Activated T-cell treated with anti-CD3 and anti-CD28 coated beads, Interleukin-2, amount 50 U/mL, for 48 hours (primary cell): Measurements from ENCODE around the gene LDLRAD4.

Experiments
- DNase-seq, 2 experiments: peaks; one replicate each; pipeline ENCODE4 v3.0.0-alpha.2; 2020

LDLRAD4 gene

DNA sequence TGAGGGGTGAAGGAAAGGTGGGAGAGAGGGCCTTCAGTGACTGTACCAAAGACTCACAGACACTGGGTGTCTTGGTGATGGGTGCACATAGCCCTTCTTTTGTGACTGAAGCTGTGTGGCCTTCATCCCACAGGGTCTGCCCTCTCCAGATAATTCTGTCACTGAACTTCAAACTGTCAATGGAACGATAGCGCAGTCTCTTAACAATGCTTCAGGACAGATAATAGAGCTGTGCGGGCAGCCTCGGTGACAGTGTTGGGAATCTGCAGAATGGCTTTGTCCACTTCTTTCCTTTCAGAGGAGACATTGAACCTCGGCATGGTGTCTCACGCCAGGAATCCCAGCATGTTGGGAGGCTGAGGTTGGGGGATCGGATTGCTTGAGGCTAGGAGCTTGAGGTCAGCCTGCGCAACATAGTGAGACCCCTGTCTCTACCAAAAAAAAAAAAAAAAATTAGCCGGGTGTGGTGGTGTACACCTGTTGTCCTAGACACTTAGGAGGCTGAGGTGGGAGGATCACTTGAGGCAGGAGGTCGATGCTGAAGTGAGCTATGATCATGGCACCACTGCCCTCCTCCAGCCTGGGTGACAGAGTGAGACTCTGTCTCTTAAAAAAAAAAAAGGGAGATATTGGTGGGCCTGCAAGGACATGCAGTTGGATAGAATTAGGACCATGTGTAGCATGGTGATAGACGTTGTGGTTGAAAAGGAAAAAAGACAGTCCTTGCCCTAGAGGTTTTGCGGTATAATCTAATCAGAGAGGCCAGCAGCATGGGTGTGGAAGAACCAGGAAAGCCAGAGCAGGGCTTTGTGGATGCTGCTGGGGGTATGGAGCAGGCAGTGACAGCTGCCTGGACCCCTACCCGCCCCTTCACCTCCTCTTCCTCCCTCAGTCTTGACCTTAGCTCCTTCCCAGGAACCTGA, 91.4 kb downstream of the LDLRAD4 start:
- DNase-seq: peak; percentile 11 to 13

DNA sequence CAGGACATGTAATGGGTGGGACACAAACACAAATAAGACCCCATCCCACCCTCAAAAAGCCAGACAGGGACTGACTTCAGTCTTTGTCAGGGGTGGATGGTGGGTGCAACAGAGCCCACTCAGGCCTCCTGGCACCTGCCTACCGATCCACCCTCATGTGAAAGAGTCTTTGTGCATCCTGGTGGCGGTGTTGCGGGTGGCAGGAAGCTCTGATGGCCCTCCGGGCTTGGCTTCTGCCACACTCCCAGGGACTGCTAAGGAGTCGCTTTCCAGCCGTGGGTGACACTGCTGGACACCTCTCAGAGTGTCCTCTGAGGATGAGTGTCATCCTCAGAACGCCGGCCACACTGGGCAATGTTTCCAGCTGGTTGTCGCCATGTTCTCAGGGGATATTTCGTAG, 92.6 kb downstream of the LDLRAD4 start:
- peak; percentile 13 to 17 for DNase-seq

DNA sequence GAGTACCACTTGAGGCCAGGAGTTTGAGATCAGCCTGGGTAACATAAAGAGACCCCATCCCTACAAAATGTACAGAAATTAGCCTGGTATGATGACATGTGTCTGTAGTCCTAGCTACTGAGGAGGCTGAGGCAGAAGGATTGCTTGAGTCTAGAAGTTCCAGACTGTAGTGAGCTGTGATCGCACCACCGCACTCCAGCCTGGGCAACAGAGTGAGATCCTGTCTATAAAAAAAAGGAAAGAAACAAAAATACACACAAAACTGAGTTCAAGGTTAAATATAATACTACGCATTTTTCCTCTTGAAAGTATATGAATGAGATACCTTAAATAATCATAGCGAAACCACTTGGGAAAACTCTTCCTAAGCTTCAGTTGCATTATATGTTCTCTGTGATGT, 94.0 kb downstream of the LDLRAD4 start:
- peak; percentile 12 to 13 for DNase-seq

DNA sequence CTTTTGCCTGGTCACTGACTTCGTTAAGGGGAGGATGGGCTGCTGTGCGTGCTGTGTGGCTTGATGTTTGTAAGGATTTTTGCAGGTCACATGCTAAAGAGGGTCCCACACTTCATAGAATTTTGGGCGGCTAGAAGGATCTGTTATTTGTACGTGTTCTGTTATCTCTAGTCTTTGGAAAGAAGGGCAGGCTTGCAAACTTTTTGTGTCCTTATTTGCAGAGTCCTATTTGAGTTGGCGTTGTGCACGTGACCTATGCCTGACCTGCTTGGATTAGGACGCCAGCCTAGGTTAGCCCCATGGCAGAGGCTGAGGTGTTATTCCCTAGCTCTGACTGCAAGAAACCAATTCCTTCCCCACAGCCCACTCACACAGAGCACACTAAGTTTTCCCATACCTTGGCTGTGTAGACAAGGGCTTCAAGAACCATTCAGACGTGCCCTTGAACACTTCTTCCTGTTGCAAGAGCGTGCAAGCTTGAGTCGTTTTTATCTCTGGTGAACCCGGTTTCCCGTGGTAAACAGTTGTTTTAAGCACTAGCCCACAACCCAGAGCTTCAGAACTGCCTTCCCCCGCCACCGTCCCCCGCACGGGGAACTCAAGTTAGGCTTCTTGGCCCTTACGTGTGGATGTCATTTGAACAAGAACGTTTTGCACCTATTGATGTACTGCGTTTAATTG, 94.6 kb downstream of the LDLRAD4 start:
- DNase-seq: peak; percentile 42 to 43

DNA sequence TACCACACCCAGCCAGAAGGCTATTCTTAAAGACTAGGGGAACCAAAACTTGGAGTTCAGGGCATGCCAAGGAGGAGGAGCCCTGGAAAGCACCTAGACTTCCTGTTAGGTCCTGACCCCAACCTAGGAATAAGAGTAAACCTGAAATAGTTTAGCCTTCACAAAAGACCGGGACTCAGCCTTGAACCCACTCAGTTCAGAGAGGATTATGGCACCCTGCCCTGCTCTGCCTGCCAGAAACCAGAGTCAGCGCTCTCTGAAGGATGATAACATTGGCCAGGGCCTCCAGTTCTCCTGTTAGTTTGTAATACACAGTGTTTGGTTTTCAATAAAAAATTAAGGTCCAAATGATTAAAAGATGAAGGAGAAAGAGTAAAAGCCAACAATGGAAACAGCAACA, 96.4 kb downstream of the LDLRAD4 start:
- DNase-seq: no peak

DNA sequence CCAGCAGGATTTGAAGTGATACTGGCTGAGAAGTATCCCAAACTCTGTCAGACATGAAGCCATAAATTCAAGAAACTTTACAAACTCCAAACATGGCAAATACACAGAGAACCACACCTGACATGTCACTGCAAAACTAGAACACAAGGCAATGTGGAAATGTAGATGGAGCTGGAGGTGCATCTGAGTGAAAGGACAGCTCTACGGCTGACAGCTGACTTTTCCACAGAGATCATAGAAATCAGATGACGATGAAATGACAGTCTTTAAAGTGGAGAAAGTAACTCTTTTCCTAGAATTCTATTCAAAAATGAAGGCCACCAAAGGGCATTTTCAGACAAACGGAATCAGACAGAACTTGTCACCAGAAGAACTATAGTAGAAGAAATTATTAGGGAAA, 97.5 kb downstream of the LDLRAD4 start:
- no peak for DNase-seq

DNA sequence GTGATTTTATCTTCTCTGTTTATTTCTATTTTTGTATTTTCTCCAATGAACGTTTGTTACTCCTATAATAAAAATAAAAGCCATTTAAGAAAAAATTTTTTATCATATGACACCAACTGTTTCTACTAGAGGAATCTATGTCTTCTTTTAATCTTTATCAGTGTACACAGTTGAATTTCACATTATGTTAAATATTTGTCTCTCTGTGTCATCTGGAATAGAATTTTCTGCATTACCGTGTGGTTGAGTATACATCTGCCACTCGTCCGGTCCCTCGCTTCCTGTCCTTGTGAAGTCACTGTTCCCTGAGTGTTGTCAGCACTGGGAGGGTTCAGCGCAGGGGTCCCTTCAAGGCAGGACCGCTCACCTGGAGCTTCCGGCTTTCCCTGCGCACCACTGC, 99.2 kb downstream of the LDLRAD4 start:
- DNase-seq: peak in 1 of 2 experiments; percentile 13

DNA sequence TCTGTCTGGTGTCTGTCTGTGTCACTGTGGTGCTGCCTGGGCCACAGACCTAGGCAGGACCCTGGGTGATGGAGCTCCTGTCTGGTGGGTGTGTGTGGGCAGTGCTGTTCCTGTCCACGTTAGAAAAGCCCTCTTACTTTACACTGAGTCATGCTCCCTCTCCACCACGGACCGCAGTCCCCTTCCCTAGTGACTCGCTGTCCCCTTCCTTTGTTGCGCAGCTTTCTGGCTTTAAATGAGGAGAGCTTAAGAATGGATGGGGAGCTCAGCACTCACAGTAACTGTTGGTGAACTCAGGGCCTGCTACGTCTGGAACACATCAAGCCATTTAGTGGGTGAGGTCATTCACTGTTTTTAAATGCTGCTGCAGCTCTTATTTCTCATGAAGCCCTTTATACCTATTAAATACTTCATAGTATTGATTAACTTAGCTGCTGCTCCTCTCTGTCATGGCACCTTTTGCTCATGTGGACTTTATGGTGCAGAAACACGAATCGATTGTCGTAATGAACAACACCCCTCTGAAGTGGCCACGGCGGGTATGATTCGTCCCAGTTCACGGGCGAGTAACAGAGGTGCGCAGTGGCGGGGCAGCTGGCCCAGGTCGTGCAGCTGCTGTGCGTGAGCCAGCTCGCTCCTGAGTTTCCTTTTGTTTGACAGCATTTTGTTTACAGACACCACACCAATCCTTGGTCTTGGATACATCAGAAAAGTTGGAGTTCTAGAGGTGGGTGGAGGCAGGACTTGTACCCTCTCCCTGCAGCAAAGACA, 100.4 kb downstream of the LDLRAD4 start:
- DNase-seq: peak; percentile 43 to 55

DNA sequence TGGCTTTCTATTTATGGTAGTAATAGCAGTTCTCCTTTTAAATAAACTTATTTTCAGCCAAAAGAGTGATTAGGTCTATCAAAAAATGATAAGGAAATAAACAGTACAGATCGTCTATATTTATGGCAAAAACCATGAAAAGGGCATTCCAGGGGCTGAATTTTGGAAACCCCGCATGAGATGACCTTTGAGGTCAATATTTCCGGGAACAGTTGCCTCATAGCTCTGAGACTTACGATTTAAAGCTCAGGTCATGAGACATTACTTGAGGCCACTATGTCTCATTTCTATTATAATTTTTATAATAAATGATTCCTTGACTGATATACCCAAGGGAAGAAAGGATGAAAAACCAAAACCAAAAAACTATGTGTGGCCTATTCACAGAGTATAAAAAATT, 101.1 kb downstream of the LDLRAD4 start:
- no peak for DNase-seq

DNA sequence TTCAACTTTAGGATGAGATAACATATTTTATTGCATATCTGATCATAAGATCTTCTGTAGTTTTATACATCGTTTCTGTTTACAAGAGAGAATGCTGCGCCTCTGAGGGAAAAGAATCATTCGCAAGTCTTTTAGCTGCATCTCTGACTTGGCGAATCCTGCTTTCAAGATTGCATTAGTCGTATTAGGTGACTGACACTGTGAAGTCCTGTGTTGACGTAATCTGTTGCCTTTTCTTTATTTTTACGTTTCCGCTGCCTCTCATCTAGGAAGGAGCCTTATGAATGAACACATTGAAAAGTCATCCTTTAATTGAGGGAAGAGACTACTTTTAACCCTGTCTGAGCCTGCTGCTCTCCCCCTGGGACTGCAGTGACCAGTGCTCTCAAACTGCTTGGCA, 101.5 kb downstream of the LDLRAD4 start:
- no peak for DNase-seq

DNA sequence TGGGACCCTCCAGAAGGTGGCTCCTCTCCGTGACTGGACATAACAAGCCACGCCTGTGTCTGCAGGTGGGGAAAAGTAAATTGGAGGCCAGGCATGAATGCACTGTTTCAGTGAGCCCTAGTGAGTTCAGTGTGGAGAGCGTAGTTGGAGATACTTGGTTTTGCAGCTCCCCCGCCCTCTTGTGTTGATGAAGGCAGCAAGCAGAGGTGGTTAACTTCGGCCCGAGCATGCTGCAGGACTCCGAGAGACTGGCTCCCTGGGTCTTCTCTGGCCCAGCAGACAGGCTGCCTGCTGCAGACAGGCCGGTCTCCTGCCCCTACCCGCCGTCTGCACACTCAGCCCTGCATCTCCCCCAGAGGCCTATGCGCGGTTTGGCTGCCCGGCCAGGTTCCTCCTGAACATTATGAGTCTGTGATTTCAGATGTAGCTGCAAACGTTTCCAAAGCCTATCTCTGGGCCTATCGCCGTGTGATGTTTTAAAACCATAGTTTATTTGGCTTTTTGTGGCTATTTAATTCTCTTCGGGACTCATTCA, 102.4 kb downstream of the LDLRAD4 start:
- DNase-seq: no peak

DNA sequence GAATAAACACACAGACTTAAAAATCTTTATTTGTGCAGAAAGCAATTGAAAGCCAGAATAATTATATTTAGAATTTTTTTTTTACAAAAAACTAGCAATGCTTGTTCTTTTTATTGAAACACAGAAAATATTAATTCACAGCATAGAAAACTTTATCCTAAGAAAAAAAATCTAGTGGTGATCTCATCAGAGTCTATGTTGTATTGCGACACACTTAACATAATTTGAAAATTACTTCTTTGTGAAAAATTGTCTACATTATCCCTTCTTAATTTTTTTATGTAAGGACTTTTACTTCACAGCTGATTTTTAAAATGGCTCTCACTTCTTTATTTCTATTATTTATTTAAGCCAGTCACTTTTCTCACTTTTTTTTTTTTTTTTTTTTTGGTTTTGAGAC, 103.4 kb downstream of the LDLRAD4 start:
- DNase-seq: no peak

DNA sequence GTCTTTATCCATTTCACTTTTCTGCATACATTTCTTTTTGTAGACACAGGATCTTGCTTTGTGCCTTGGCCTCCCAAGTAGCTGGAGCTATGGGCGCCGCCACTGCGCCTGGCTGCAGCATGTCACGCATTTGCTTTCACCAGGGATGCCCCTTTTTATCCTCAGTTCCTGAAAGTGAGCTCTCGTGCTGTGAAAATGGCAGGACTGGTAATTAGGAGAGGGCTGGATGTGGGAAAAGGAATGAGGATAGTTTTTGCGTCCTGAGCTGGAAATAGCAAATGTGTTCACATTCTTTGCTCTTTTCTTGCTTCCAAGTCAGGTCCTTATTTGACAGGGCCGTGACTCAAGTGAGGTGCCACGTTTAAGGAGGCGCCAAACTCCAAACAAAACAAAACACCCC, 104.6 kb downstream of the LDLRAD4 start:
- no peak for DNase-seq

DNA sequence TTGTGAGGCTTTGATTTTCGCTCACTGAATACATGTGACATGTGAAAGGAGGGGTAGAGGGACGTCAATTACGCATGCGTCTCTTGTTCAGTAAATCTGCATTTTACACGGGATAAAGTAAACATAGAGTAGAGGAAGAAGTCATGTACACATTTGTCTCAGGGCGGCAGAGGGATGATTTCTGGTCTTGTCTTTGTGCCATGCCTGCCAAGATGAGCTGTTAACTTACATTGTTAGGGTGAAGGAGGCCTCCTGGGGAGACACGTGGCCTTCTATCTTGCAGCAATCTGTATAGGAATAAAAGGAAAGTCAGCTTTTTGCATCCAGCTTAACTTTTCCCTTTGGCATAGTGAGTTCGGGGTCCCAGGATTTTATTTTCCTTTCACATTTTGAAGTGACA, 106.3 kb downstream of the LDLRAD4 start:
- DNase-seq: no peak

DNA sequence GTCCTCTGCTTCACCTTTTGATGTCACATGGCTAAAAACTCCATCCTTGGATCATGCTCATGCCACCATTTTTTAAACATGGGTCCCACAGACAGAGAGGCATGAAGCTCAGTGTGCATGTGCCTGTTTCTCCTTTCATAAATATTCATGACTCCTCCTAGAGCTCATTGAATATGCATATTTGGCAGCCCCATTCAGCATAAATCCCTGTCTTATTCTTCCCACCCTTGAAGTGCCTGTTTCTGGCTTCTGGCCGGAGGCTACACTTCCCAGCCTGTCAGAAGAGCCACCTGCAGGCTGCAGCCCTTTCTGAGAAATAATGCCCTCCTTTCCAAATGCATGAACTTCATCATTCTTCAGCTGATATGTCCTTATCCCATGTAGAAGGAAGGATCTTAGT, 109.7 kb downstream of the LDLRAD4 start:
- DNase-seq: no peak

DNA sequence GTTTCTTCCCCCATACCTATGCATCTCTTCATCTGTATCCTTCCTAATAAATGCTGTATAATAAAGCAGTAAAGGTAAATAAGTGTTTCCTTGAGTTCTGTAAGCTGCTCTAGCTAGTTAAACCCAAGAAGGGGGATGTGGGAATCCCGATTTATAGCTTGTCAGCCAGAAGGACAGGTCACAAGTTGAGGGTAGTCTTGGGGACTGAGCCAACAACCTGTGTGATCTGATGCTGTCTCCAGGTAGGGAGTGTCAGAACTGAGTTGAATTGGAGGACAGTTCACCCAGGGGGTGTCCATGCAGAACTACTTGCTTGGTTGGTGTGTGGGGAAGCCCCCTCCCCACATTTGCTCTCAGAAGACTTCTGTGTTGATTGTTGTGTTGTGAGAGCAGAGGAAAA, 112.4 kb downstream of the LDLRAD4 start:
- DNase-seq: no peak

DNA sequence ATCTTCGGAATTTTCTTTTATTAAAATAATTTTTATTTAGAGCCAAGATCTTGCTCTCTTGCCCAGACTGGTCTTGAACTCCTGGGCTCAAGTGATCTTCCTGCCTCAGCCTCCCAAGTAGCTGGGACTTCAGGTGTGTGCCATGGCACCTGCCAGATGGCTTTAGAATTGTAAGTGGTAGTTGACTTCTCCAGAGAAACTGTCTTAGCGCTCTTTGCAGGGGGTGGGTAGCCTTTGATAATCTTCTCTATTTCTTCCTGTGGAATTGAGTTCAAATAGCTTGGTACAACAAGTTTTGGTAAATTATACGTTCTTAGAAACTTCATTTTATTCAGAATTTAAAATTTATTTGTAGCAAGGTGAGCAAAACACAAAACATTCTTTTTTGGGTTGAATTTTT, 113.3 kb downstream of the LDLRAD4 start:
- DNase-seq: no peak

DNA sequence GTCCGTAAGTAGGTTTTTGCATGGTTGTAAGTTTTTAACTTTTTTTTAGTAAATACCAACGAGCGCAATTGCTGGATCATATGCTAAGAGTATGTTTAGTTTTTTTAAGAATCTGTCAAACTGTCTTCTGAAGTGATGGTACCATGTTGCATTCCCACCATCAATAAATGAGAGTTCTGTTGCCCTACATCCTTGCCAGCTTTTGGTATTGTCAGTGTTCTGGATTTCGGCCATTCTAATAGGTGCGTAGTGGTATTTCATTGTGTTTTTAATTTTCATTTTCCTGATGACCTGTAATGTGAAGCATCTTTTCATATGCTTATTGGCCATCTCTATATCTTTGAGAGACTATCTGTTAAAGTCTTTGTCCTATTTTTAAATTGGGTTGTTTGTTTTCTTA, 114.3 kb downstream of the LDLRAD4 start:
- DNase-seq: no peak

DNA sequence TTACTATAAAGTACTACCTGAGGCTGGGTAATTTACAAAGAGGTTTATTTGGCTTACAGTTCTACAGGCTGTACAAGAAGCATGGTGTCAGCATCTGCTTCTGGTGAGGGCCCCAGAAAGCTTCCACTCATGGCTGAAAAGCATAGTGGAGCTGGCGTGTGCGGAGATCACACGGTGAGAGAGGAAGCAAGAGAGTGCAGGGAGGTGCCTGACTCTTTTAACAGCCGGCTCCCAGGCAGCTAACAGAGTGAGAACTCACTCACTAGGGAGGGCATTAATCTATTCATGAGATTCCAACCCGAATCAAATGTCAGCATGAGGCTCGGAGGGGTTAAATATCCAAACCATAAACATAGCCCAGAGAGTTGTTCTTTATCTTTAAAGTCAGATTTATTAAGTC, 117.3 kb downstream of the LDLRAD4 start:
- DNase-seq: no peak

DNA sequence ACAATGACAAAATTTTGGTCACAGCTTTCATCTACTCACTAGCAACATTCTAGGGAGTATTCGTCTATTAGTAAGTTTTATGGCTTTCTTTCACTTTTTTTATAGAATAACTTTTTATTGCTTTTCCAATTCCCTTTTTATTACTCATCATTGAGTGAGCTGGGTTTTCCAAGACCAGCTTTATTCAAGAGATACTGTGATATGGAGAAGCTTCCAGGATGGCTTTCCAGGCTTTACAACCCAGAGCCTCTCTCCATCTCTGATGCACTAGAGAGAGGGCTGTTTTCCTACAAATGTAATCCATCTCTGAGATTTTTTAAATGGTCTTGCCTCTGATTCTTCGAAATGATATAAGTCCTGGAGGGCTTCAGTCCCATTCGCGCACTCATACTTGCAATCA, 118.3 kb downstream of the LDLRAD4 start:
- DNase-seq: no peak

DNA sequence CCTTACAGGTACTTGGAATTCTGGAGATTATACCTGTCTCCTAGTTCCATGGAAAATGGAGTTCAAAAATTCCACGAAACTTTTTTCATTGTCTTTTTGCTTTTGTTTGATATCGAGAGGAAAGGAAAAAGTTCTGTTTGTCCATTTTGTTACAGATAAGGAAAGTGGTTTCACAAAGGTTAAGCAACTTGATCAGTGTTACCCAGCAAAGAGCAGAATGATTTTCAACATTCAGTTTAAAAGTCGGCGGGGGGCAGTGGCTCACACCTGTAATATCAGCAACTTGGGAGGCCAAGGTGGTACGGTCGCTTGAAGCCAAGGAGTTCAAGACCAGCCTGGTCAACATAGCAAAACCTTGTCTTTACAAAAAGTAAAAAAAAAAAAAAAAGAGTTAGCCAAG, 118.8 kb downstream of the LDLRAD4 start:
- no peak for DNase-seq

DNA sequence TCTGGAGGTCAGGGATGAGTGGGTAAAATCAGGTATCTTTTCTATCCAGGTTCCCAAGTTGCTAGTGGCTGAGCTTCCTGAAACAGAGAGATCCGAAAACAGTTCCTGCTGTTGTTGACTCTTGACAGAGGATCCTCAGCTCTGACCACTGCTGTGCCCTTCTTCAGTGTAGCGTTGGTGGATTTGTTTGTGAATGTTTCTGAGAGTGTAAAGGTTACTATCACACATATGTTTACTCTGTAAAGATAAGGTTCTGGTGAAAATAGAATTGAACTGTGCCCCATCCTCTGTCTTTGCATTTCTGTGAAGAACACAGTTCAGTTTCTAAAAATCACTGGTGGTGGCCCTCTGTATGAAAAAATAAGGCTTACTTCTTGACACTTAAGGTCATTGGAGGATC, 119.8 kb downstream of the LDLRAD4 start:
- DNase-seq: no peak

DNA sequence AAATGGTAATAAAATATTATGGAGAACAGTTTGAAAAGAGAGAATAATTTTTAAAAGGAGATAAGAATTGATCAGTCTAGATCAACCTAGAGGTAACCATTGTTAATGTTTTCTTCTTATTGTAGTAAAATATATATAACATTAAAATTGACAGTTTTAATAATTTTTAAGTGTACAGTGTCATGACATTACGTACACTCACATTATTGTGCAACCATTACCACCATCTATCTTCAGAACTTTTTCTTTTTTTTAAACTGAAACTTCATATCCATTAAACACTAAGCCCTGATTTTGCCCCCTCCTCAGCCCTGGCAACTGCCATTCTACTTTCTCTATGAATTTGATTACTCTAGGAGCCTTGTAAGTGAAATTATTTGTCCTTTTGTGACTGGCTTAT, 121.1 kb downstream of the LDLRAD4 start:
- no peak for DNase-seq
